HepG2 (cell line): ENCODE measurements around the gene DCAF8. TPM values are rescaled to one million over a fixed set of nuclear protein-coding genes. Genes with fewer than 3 reads are reported as not detected.

Source experiments
- AHR ChIP-seq: IDR thresholded peaks from 2 replicates; pipeline ENCODE4 v1.6.1; 2018; ENCODE audit warnings: missing genetic modification reagents, missing compliant biosample characterization
- CBFB ChIP-seq: sonication (generic); formaldehyde crosslinking; IDR thresholded peaks from 2 replicates; pipeline ENCODE4 v1.4.0; 2020; ENCODE audit warnings: missing genetic modification reagents
- CEBPB ChIP-seq: IDR thresholded peaks from 2 replicates; pipeline ENCODE4 v1.6.1; 2011; ENCODE audit warnings: low read depth, low read length, improper control_type of control experiment, borderline replicate concordance
- CSRNP1 ChIP-seq: sonication (generic); formaldehyde crosslinking; IDR thresholded peaks from 2 replicates; pipeline ENCODE4 v1.8.1; 2023; ENCODE audit warnings: mild to moderate bottlenecking, missing genetic modification reagents
- FOXP1 ChIP-seq, 2 experiments: fragments of 450-650 bp in 1 of 2; IDR thresholded peaks; 2 replicates each; pipeline ENCODE4 v1.6.1; 2017 to 2018; ENCODE audit warnings: antibody characterized with exemption in 1 of 2
- HHEX ChIP-seq: IDR thresholded peaks from 2 replicates; pipeline ENCODE4 v1.6.1; 2016; ENCODE audit warnings: control low read depth
- HMG20B ChIP-seq: conservative IDR thresholded peaks from 2 replicates; pipeline ENCODE4 v1.6.1; 2016; ENCODE audit warnings: missing genetic modification reagents, missing compliant biosample characterization
- HNF4G ChIP-seq, 2 experiments: sonication (generic) in 1 of 2; formaldehyde crosslinking in 1 of 2; IDR thresholded peaks; 2 replicates each; pipeline versions ENCODE4 v1.4.0 to v1.6.1; 2011 to 2020; ENCODE audit warnings: borderline replicate concordance in 2 of 2, low read depth in 2 of 2, mild to moderate bottlenecking in 2 of 2, low read length in 1 of 2, missing genetic modification reagents in 1 of 2, moderate library complexity in 1 of 2
- HOXA7 ChIP-seq: sonication (generic); formaldehyde crosslinking; IDR thresholded peaks from 2 replicates; pipeline ENCODE4 v1.8.1; 2022; ENCODE audit warnings: mild to moderate bottlenecking, missing genetic modification reagents, moderate library complexity
- HOXA9 ChIP-seq: sonication (generic); formaldehyde crosslinking; IDR thresholded peaks from 2 replicates; pipeline ENCODE4 v1.8.1; 2022; ENCODE audit warnings: missing genetic modification reagents, mild to moderate bottlenecking, moderate library complexity, borderline replicate concordance
- KDM3A ChIP-seq: IDR thresholded peaks from 2 replicates; pipeline ENCODE4 v1.6.1; 2018; ENCODE audit warnings: low read depth, missing compliant biosample characterization
- NPAS2 ChIP-seq: sonication (generic); formaldehyde crosslinking; IDR thresholded peaks from 2 replicates; pipeline ENCODE4 v1.8.0; 2022; ENCODE audit warnings: mild to moderate bottlenecking, missing genetic modification reagents, borderline replicate concordance
- PATZ1 ChIP-seq: sonication (generic); formaldehyde crosslinking; IDR thresholded peaks from 2 replicates; pipeline ENCODE4 v1.4.0; 2020; ENCODE audit warnings: missing genetic modification reagents
- POLR2AphosphoS5 ChIP-seq: IDR thresholded peaks from 2 replicates; pipeline ENCODE4 v1.6.1; 2012; ENCODE audit warnings: low read depth, low read length
- TEAD2 ChIP-seq: sonication (generic); formaldehyde crosslinking; IDR thresholded peaks from 2 replicates; pipeline ENCODE4 v1.9.0; 2021; ENCODE audit warnings: missing genetic modification reagents
- U2AF2 ChIP-seq: fragments of 200-400 bp; formaldehyde crosslinking; IDR thresholded peaks from 2 replicates; pipeline ENCODE4 v1.6.1; 2017; ENCODE audit warnings: low read depth, mild to moderate bottlenecking, low read length
- ZBTB42 ChIP-seq: sonication (generic); formaldehyde crosslinking; IDR thresholded peaks from 2 replicates; pipeline ENCODE4 v1.5.0; 2020; ENCODE audit warnings: mild to moderate bottlenecking, missing genetic modification reagents
- ZC3H4 ChIP-seq: sonication (generic); formaldehyde crosslinking; IDR thresholded peaks from 2 replicates; pipeline ENCODE4 v1.4.0; 2020; ENCODE audit warnings: missing genetic modification reagents, borderline replicate concordance
- ZNF253 ChIP-seq: sonication (generic); formaldehyde crosslinking; IDR thresholded peaks from 2 replicates; pipeline ENCODE4 v1.8.0; 2022; ENCODE audit warnings: mild to moderate bottlenecking, missing genetic modification reagents, borderline replicate concordance
- ZNF281 ChIP-seq: sonication (generic); formaldehyde crosslinking; IDR thresholded peaks from 2 replicates; pipeline ENCODE4 v1.4.0; 2020; ENCODE audit warnings: missing genetic modification reagents, borderline replicate concordance
- ZNF468 ChIP-seq: sonication (generic); formaldehyde crosslinking; IDR thresholded peaks from 2 replicates; pipeline ENCODE4 v1.8.0; 2022; ENCODE audit warnings: mild to moderate bottlenecking, moderate library complexity, missing genetic modification reagents
- ZSCAN9 ChIP-seq: IDR thresholded peaks from 2 replicates; pipeline ENCODE4 v1.6.1; 2016; ENCODE audit warnings: borderline replicate concordance
- polyA plus RNA-seq, 8 experiments: library from polyadenylated mRNA; depleted of rRNA in 3 of 8; stranded (reverse) in 7 of 8; unstranded in 1 of 8; fragments of >200 nt; fragmentation: Illumina TruSeq in 4 of 8; extraction: Trizol in 4 of 8; gene quantifications; 2 replicates each; pipeline versions ENCODE4 v1.2.1 to v1.2.3, GENCODE V29; 2011 to 2016; ENCODE audit warnings: low read depth in 4 of 8, missing spikeins in 1 of 8, mixed read lengths in 1 of 8; ENCODE audit not compliant: insufficient read depth in 1 of 8
- total RNA-seq, 5 experiments: library from RNA; depleted of rRNA; stranded (reverse); fragments of >200 nt; fragmentation: Illumina TruSeq; extraction: Trizol; gene quantifications; 2 replicates each; pipeline ENCODE4 v1.2.3, GENCODE V29; 2016; ENCODE audit warnings: low read depth in 1 of 5

The DCAF8 gene
- total and polyA plus RNA-seq, 2 of the 13 experiments (the other 11 are each of a cell fraction or from before 2014, with no cell fraction given), result 73.4 to 79.8 TPM

GRCh38 chr1:160193832-160194736, 68.3 kb downstream of the DCAF8 start (continued):
- no peak for TF ChIP-seq HMG20B (CRISPR knock-in tag)
- no peak for TF ChIP-seq ZNF468
- no peak for TF ChIP-seq TEAD2
- TF ChIP-seq NPAS2 (CRISPR knock-in tag), result no peak
- TF ChIP-seq CBFB (CRISPR knock-in tag), result no peak
- no peak for TF ChIP-seq AHR
- TF ChIP-seq HNF4G (IDR thresholded peaks at IDR 0.05; ENCODE audit: borderline replicate concordance, low read depth, low read length), result no peak
- no peak for TF ChIP-seq HNF4G (CRISPR knock-in tag; IDR thresholded peaks at IDR 0.05; ENCODE audit: borderline replicate concordance, low read depth)
- no peak for TF ChIP-seq U2AF2
- TF ChIP-seq HOXA9, result 0 out of 2 replicates have a peak, but pooled peaks have one; percentile 33
- no peak for TF ChIP-seq HOXA7 (CRISPR knock-in tag)
- no peak for TF ChIP-seq ZBTB42 (CRISPR knock-in tag)
- TF ChIP-seq ZNF281 (CRISPR knock-in tag), result no peak
- TF ChIP-seq POLR2AphosphoS5, result no peak
- TF ChIP-seq CSRNP1, result no peak
- peak; percentile 30; the same call in 1 of the 2 replicates for TF ChIP-seq FOXP1 (IDR thresholded peaks at IDR 0.05)
- no peak for TF ChIP-seq FOXP1 (CRISPR knock-in tag; IDR thresholded peaks at IDR 0.05)
- TF ChIP-seq ZNF253 (CRISPR knock-in tag), result no peak
- no peak for TF ChIP-seq PATZ1 (CRISPR knock-in tag)
- no peak for TF ChIP-seq ZSCAN9 (CRISPR knock-in tag)
- no peak for TF ChIP-seq CEBPB
- no peak for TF ChIP-seq KDM3A (CRISPR knock-in tag)
- TF ChIP-seq HHEX (CRISPR knock-in tag), result no peak
- TF ChIP-seq ZC3H4, result no peak
